Frontal cortex (tissue), 4 donors: ENCODE data around the gene PIEZO1. TPM values are rescaled to one million over a fixed set of nuclear protein-coding genes. Genes with fewer than 3 reads are reported as not detected.

Source experiments
- DNase-seq, 2 donors: peaks; one replicate each; pipeline ENCODE4 v3.0.0; 2012; ENCODE audit warnings: low spot score in 2 of 2
- FAIRE-seq: peaks from 2 replicates; lab custom pipeline; 2012; peaks lifted over from hg19 to GRCh38; lab: Jason Lieb, UNC
- total RNA-seq: library from RNA; depleted of rRNA; stranded (reverse); fragments of >200 nt; gene quantifications from one replicate; pipeline ENCODE4 v1.2.3, GENCODE V29; 2014
- donor health status: control.
- donor health status: control.
- donor health status: control.

PIEZO1 gene
- total RNA-seq, 1 donor from 2014 or later = 4.1 TPM

GRCh38 chr16:88739977-88740726, 44.9 kb downstream of the PIEZO1 start:
- DNase-seq = no peak
- no peak for FAIRE-seq

- FAIRE-seq (no peak), DNase-seq (no peak)
Measured at GRCh38 chr16:88739139-88739976, 45.7 kb downstream of the PIEZO1 start.

- no peak for FAIRE-seq
- DNase-seq = no peak
Measured at GRCh38 chr16:88738151-88739084, 46.6 kb downstream of the PIEZO1 start.

GRCh38 chr16:88737298-88738150, 47.5 kb downstream of the PIEZO1 start:
- FAIRE-seq (no peak), DNase-seq (peak; percentile 80 to 90)

GRCh38 chr16:88736496-88736895, 48.5 kb downstream of the PIEZO1 start:
- FAIRE-seq = no peak

GRCh38 chr16:88736088-88736487, 48.9 kb downstream of the PIEZO1 start:
- FAIRE-seq (no peak), DNase-seq (no peak)

More at GRCh38 chr16:88736496-88736895, 48.5 kb downstream of the PIEZO1 start:
- no peak for DNase-seq

GRCh38 chr16:88735616-88736015, 49.4 kb downstream of the PIEZO1 start:
- DNase-seq (no peak), FAIRE-seq (no peak)

GRCh38 chr16:88735121-88735520, 49.9 kb downstream of the PIEZO1 start:
- FAIRE-seq = no peak
- DNase-seq = no peak

GRCh38 chr16:88734361-88734728, 50.7 kb downstream of the PIEZO1 start:
- DNase-seq (no peak), FAIRE-seq (no peak)

- FAIRE-seq (no peak), DNase-seq (no peak)
Measured at GRCh38 chr16:88733630-88734360, 51.2 kb downstream of the PIEZO1 start.

GRCh38 chr16:88732961-88733294, 52.1 kb downstream of the PIEZO1 start:
- no peak for FAIRE-seq
- no peak for DNase-seq

- FAIRE-seq (no peak), DNase-seq (no peak)
Measured at GRCh38 chr16:88732172-88732960, 52.7 kb downstream of the PIEZO1 start.

GRCh38 chr16:88731699-88732098, 53.3 kb downstream of the PIEZO1 start:
- FAIRE-seq = no peak
- DNase-seq = peak in 1 of 2 donors; percentile 66

- no peak for FAIRE-seq
- DNase-seq = no peak
Measured at GRCh38 chr16:88730632-88731607, 54.1 kb downstream of the PIEZO1 start.

- FAIRE-seq (no peak), DNase-seq (no peak)
Measured at GRCh38 chr16:88727871-88728270, 57.1 kb downstream of the PIEZO1 start.

GRCh38 chr16:88726981-88727380, 58.0 kb downstream of the PIEZO1 start:
- DNase-seq (no peak), FAIRE-seq (no peak)

- DNase-seq (no peak), FAIRE-seq (no peak)
Measured at GRCh38 chr16:88726408-88726749, 58.6 kb downstream of the PIEZO1 start.
